ENCODE results near the gene GABRA1.

Gene GABRA1

DNA sequence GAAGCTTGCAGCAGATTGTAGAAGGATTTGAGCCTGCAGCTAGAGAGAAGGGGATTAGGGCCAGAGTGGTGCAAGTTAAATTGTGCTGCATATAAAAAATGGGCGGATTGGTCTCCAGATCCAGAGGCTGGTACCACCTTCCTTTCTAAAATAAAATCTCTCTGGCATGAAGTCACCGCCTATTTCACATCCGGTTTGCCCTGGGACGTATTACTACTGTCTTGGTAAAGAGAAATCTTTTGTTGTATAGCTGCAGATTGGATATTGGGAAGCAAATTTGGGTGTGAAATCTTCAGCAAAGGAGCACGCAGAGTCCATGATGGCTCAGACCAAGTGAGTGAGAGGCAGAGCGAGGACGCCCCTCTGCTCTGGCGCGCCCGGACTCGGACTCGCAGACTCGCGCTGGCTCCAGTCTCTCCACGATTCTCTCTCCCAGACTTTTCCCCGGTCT is at the start of gene GABRA1:
TSS of gene GABRA1 (plus strand) at position 180 of the 451 bp plus-strand sequence. CDS start 2,691 bp downstream, outside the sequence.
- DNase-seq: no peak

- no peak for DNase-seq
These were observed 48.6 kb upstream of the GABRA1 start for GRCh38 chr5:161799316-161799715.

DNA sequence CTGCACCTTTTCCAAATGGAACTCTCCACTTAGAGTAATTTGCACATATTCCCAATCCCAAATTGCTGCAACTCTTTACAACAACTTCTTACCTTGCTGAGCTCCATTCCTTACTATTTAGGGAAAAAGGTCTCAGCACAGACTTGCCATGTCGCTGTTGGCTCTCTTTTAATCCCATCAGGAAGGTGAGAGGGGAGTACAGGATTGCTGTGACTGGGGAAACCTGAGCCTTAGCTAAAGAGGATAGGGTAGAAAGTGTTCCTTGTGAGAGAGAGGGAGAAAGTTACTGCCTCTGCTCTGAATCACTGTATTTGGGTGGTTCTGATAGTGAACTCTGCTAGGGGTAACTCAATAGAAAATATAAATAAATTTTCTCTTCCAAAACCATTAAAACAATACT is 43.7 kb upstream of the GABRA1 start:
- no peak for DNase-seq

DNA sequence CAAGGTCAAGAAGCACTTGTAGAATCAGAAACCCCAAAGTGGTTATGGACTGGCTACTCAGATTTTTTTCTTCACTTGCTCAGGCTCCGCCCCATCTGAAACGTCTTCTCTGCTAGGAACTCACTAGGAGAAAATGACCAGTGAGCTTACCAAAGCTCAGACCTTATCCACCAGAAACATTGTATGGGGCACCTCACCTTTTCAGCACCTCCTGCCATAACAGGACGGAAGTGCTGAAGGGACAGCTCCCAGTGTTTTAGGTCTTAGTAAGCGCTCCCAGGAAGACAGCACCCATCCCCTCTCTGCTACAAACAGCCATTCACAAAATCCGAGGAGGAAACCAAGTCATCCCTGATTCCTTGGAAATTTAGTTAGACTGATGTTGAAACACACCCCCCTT is 1.2 kb upstream of the GABRA1 start:
- DNase-seq: no peak

- DNase-seq: no peak
These were observed 473 bp upstream of the GABRA1 start for GRCh38 chr5:161847447-161847846.

- no peak for DNase-seq
These were observed 2.6 kb downstream of the GABRA1 start for GRCh38 chr5:161850491-161850890.

GRCh38 chr5:161851691-161852299 is 3.9 kb downstream of the GABRA1 start:
- DNase-seq: no peak

DNA sequence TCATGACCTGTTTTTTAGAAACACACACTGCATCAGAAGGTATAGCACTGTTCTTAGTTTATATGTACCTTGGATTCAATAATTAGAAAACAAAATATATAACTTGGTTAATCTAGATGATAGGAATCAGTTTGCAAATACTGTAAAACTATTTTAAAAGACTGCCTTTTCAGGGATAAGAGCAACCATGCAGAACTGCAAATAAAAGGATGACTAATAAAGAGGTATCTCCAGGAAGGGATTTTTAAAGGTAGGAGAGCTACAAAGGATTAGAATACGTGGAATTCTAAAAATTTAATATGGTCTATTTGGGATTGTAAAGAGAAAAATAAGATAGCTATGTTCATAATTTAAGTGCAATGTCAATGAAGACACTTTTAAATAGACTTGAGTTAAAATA is 9.4 kb downstream of the GABRA1 start:
- no peak for DNase-seq

DNA sequence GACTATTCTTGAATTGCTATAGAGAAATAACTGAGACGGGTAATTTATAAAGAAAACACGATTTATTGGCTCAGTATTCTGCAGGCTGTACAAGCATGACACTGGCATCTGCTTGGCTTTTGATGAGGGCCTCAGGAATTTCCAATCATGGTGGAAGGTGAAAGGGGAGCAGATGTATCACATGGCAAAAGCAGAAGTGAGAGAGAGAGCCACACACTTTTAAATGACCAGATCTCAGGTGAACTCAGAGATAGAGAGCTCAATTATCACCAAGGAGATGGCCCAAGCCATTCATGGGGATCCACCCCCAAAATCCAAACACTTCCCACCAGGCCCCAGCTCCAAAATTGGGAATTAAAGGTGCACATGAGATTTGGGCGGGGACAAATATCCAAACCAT is 15.3 kb downstream of the GABRA1 start:
- no peak for DNase-seq

GRCh38 chr5:161863811-161864210 is 15.9 kb downstream of the GABRA1 start:
- no peak for DNase-seq

- no peak for DNase-seq
These were observed 17.6 kb downstream of the GABRA1 start for GRCh38 chr5:161865510-161865909.

DNA sequence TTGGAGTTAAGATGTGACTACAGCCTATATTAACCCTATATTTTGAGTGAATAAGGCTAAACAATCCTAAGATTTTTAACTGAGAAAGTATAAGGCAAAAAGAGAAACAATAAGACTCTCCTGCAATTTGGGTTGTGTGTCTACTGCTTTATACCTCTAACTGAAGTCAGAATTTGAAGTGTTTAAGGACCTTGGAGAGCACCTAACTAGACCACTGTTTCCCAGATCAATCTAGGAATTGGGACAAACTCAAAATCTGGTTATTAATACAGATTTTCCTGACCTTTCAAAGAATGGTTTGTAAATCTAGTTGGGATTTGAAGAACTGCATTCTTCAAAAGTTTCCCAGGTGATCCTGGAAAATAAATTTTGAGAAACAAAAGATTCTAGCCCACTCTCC is 42.1 kb downstream of the GABRA1 start:
- DNase-seq: no peak

DNA sequence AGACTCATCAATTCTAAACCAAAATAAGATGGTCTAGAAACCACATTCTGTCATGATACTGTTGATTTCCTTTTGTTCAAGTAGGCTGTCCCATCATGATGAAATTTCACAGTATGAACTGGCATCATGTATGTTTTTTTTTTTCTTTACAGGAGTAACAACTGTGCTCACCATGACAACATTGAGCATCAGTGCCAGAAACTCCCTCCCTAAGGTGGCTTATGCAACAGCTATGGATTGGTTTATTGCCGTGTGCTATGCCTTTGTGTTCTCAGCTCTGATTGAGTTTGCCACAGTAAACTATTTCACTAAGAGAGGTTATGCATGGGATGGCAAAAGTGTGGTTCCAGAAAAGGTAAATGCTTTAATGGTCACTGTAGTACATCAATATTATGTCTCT is 47.6 kb downstream of the GABRA1 start:
- DNase-seq: no peak

GRCh38 chr5:161897033-161897432 is 49.1 kb downstream of the GABRA1 start:
- no peak for DNase-seq

- DNase-seq: no peak
These were observed 51.7 kb downstream of the GABRA1 start for GRCh38 chr5:161899590-161899989.

GRCh38 chr5:161900981-161901380 is 53.1 kb downstream of the GABRA1 start:
- DNase-seq: no peak

DNA sequence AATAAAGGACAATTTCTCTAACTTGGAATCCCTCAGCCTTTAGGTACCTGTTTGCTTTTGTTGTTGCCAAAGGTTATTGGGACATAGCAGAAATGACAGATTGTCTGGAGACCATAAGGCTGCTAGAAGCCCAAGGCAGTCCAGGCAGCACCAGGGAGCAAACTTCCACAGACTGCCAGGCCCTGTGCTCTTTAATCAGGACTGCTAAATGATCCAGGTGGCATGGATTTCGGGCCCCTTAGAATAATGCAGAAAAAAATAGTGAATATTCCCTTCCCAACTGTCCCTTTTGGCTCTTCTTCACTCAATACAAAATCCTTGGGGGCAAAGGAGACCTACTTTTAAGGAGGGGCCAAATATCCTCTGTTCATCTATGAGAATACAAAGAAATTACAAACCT is 73.9 kb downstream of the GABRA1 start:
- DNase-seq: no peak

- DNase-seq: no peak
These were observed 76.3 kb downstream of the GABRA1 start for GRCh38 chr5:161924270-161924669.

DNA sequence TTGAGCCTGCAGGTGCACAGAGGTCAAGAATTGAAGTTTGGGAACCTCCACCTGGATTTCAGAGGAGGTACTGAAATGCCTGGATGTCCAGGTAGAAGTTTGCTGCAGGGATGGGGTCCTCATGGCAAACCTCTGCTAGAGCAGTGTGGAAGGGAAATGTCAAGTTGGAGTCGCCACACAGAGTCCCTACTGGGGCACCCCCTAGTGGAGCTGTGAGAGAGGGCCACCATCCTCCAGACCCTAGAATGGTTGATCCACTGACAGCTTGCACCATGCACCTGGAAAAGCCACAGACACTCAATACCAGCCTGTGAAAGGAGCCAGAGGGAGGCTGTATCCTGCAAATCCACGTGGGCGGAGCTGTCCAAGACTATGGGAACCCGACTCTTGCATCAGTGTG is 78.0 kb downstream of the GABRA1 start:
- DNase-seq: no peak

GRCh38 chr5:161934486-161934885 is 86.6 kb downstream of the GABRA1 start:
- DNase-seq: no peak

GRCh38 chr5:161944974-161945373 is 97.1 kb downstream of the GABRA1 start:
- DNase-seq: no peak

DNA sequence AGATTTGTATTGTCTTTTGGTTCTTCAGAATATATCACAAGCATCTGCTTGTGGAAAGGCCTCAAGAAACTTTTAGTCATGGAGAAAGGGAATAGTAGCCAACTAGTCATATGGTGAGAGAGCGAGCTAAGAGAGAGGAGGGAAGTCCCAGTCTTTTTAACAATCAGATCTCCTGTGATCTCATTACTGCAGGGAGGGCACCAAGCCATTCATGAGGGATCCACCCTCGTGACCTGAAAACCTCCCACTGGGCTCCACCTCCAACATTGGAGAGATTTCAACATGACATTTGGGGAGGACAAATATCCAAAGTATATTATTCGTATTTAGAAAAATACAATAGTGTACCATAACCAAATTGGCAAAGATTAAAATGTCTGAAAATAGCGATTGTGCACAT is 99.0 kb downstream of the GABRA1 start:
- DNase-seq: no peak
